ENCODE data around the gene KIF26B.

GRCh38 chr1:245475961-245476516 is 321.3 kb downstream of the KIF26B start:
- TF ChIP-seq POLR2A (IDR thresholded peaks at IDR 0.05): no peak
- TF ChIP-seq CTCF (IDR thresholded peaks at IDR 0.05): no peak
- TF ChIP-seq POLR2AphosphoS5 (IDR thresholded peaks at IDR 0.05): no peak
- no peak for TF ChIP-seq EP300 (IDR thresholded peaks at IDR 0.05)

Measured in stomach (tissue), 4 donors.